Vagina (tissue), 2 donors: Measurements from ENCODE around the gene CUX1. TPM values are rescaled to one million over a fixed set of nuclear protein-coding genes. Genes with fewer than 3 reads are reported as not detected.
"Not testable (repeated sequence)": the region's sequence is repeated elsewhere in the genome, so short reads cannot be mapped to it uniquely, and the experiment has no call there.

ENCODE experiments used
- DNase-seq, 2 donors: peaks; one replicate each; pipeline ENCODE4 v3.0.0-alpha.2; 2017; ENCODE audit errors: extremely low spot score in 2 of 2
- H3K27ac ChIP-seq: fragments of 200-600 bp; sonication (generic); one replicate; pipeline ENCODE4 v1.5.1; 2019
- H3K27me3 ChIP-seq: fragments of 200-600 bp; sonication (generic); one replicate; pipeline ENCODE4 v1.5.1; 2019
- H3K36me3 ChIP-seq, 2 donors: fragments of 200-600 bp; sonication (generic); one replicate each; pipeline ENCODE4 v1.5.1; 2017 to 2019
- H3K4me1 ChIP-seq: fragments of 200-600 bp; sonication (generic); one replicate; pipeline ENCODE4 v1.5.1; 2019
- H3K4me3 ChIP-seq, 2 donors: fragments of 200-600 bp; sonication (generic); 1 replicate in 1 of 2; 2 replicates in 1 of 2; pipeline ENCODE4 v1.5.1; 2016 to 2019
- H3K9me3 ChIP-seq: fragments of 200-600 bp; sonication (generic); one replicate; pipeline ENCODE4 v1.5.1; 2019
- CTCF ChIP-seq, 3 experiments: fragments of 450-650 bp in 2 of 3; fragments of 200-600 bp in 1 of 3; sonication (generic) in 1 of 3; IDR thresholded peaks; one replicate each; pipeline ENCODE4 v1.5.1; 2017 to 2019; ENCODE audit warnings: antibody characterized with exemption in 3 of 3, mild to moderate bottlenecking in 2 of 3, moderate library complexity in 2 of 3
- POLR2A ChIP-seq, 2 donors: fragments of 450-650 bp; IDR thresholded peaks; one replicate each; pipeline ENCODE4 v1.6.1; 2017; ENCODE audit warnings: antibody characterized with exemption in 2 of 2, mild to moderate bottlenecking in 2 of 2, moderate library complexity in 2 of 2
- POLR2AphosphoS5 ChIP-seq, 2 donors: sonication (generic); formaldehyde crosslinking; IDR thresholded peaks; one replicate each; pipeline ENCODE4 v1.9.0; 2017; ENCODE audit warnings: antibody characterized with exemption in 2 of 2, mild to moderate bottlenecking in 2 of 2, low read depth in 1 of 2; ENCODE audit not compliant: insufficient read depth in 1 of 2
- intact Hi-C: fragments of 100-400 bp; cut with DNase I; formaldehyde crosslinking; loops from one replicate; pipeline ENCODE4 v1.15.1; 2023
- microRNA-seq: library from miRNA; unstranded; fragments of <30 nt; microRNA quantifications from one replicate; pipeline ENCODE4, GENCODE V29; 2017; ENCODE audit warnings: borderline number of aligned reads, borderline replicate concordance
- small RNA-seq: library from RNA; depleted of rRNA; stranded (forward); fragments of <200 nt; gene quantifications from one replicate; pipeline ENCODE3, GENCODE V24; 2016
- total RNA-seq: library from RNA; depleted of rRNA; stranded (reverse); fragments of >200 nt; gene quantifications from one replicate; pipeline ENCODE4 v1.2.3, GENCODE V29; 2016

The CUX1 gene
- total RNA-seq, 1 donor from 2014 or later: 65.3 TPM

GRCh38 chr7:102323914-102324195 is 506.4 kb downstream of the CUX1 start:
- DNase-seq: no peak
- Histone ChIP-seq H3K27me3 (no peaks in the 10 kb centered on the region), H3K36me3 (no peaks in the 10 kb centered on the region), H3K9me3 (no peaks in the 10 kb centered on the region), H3K4me3 (no peak overlapping the region), H3K4me1 (no peaks in the 10 kb centered on the region), H3K27ac (no peak overlapping the region)
- TF ChIP-seq CTCF (IDR thresholded peaks at IDR 0.05): no peak
- no peak for TF ChIP-seq POLR2AphosphoS5 (IDR thresholded peaks at IDR 0.05; ENCODE audit: insufficient read depth in 1 of 2, low read depth in 1 of 2)
- TF ChIP-seq POLR2A (IDR thresholded peaks at IDR 0.05): no peak
- intact Hi-C loops: no loop called here

DNA sequence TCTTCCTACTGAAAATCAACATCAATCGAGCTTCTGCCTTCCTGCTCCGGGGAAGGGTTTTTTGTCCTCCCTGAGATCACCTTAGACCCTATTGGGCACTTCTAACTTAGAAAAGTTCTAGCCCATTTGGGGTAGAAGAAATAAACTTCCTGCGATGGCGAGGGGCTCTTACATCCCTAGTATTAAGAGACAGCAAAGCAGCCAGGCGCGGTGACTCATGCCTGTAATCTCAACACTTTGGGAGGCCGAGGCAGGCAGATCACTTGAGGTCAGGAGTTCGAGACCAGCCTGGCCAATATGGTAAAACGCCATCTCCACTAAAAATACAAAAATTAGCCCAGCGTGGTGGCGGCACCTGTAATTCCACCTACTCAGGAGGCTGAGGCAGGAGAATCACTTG is 507.7 kb downstream of the CUX1 start:
- H3K27ac ChIP-seq, H3K4me1 ChIP-seq, H3K36me3 ChIP-seq, intact Hi-C loops, DNase-seq, H3K27me3 ChIP-seq, H3K9me3 ChIP-seq, H3K4me3 ChIP-seq: not testable (repeated sequence)

DNA sequence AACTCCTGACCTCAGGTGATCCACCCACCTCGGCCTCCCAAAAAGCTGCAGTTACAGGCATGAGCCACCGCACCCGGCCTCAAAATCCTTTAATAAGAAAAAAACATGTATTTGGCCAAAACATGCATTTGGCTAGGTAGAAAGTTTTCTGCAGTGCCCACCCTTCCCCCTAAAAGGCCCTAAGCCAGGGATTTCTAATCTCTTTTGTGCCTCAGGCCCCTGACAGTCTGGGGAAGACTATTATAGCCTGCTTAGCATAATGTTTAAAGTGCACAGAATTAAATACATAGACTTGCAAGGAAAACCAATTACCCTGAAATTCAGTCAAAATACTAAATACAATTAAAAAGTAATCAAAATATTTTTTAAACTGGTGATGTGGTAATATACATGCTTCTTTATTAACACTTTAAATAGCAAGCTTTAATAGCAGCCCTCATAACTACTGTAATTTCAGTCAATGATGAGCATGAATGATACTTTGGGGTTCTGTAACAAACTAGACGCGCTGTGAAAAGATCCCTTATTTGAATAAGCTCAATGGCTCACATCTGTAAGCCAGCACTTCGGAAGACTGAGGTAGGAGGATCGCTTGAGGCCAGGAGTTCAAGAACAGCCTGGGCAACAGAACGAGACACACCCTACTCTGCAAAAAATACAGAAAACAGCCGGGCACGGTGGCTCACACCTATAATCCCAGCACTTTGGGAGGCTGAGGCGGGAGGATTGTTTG is 508.9 kb downstream of the CUX1 start:
- intact Hi-C loops: no loop called here
- Histone ChIP-seq H3K27me3 (no peaks in the 10 kb centered on the region), H3K4me1 (no peaks in the 10 kb centered on the region), H3K9me3 (no peaks in the 10 kb centered on the region), H3K4me3 (no peak overlapping the region), H3K27ac (no peak overlapping the region), H3K36me3 (no peaks in the 10 kb centered on the region)
- TF ChIP-seq POLR2A (IDR thresholded peaks at IDR 0.05): no peak
- TF ChIP-seq POLR2AphosphoS5 (IDR thresholded peaks at IDR 0.05; ENCODE audit: insufficient read depth in 1 of 2, low read depth in 1 of 2): no peak
- TF ChIP-seq CTCF (IDR thresholded peaks at IDR 0.05): no peak
- no peak for DNase-seq

DNA sequence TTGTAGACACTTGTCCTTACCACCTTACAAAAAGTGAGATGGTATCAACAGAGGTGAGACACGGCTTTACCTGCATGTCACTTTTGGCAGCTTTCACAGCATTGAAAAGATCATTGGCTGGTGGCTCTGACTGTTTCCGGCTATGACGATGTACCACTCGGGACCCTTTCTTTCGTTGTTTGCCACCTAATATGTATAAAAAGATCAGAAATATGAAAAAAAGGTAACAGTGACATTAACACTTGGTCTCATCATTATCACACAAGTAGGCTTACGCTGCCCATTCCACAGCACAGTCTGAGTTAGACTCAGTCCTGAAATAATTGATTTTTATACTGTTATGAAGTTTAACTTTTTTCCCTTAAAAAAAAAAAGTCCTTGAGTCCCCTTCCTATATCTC is 509.8 kb downstream of the CUX1 start:
- H3K4me1 ChIP-seq, H3K4me3 ChIP-seq, DNase-seq, H3K27ac ChIP-seq, H3K36me3 ChIP-seq, intact Hi-C loops, H3K27me3 ChIP-seq, H3K9me3 ChIP-seq: not testable (repeated sequence)

GRCh38 chr7:102328863-102329262 is 511.4 kb downstream of the CUX1 start:
- H3K36me3 ChIP-seq, H3K27ac ChIP-seq, DNase-seq, H3K9me3 ChIP-seq, H3K4me1 ChIP-seq, intact Hi-C loops, H3K4me3 ChIP-seq, H3K27me3 ChIP-seq: not testable (repeated sequence)

GRCh38 chr7:102329366-102329765 is 511.9 kb downstream of the CUX1 start:
- H3K9me3 ChIP-seq, intact Hi-C loops, H3K36me3 ChIP-seq, H3K4me3 ChIP-seq, H3K27me3 ChIP-seq, DNase-seq, H3K27ac ChIP-seq, H3K4me1 ChIP-seq: not testable (repeated sequence)

DNA sequence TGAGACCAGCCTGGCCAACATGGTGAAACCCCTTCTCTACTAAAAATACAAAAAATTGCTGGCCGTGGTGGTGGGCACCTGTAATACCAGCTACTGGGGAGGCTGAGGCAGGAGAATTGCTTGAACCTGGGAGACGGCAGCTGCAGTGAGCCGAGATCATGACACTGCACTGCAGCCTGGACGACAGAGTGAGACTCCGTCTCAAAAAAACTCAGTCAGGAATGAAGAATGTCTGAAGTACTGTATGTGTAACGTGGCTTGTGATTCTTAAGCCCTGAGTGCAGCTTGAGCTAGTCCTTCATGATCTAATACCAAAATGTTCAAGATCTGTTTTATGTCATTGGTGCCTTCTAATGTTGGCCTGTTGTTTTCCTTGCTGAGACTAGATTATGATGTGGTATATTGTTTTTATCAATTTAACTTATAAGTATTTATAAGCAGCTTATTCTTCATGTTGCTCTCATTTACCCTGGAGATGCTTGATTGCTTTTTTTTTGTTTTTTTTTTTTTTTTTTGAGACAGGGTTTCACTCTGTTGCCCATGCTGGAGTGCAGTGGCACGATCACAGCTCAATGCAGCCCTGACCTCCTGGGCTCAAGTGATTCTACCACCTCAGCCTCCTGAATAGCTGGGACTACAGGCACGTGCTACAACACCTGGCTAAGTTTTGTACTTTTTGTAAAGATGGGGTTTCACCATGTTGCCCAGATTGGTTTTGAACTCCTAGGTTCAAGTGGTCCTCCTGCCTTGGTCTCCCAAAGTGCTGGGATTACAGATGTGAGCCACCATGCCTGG is 513.4 kb downstream of the CUX1 start:
- intact Hi-C loops: not testable (repeated sequence)

More for the DNA sequence above, 513.4 kb downstream of the CUX1 start:
- H3K9me3 ChIP-seq, H3K4me1 ChIP-seq, H3K27me3 ChIP-seq, H3K36me3 ChIP-seq, H3K27ac ChIP-seq, H3K4me3 ChIP-seq, DNase-seq: not testable (repeated sequence)

Small RNA genes lying within 50 kb of the gene (microRNA-seq; reads per million reads assigned to microRNA genes)
- not detected for gene MIR4285

Small RNA genes lying within 50 kb of the gene (small RNA-seq; reads per million reads assigned to genes)
- gene AC005086.2 (not detected), gene AC005086.3 (not detected), gene AC005086.4 (not detected), gene AC005088.1 (not detected), gene MIR4285 (not detected), gene RF00554 (not detected)

Other genes starting within 250 kb of the CUX1 start
- not detected for gene MYL10, start 188.3 kb upstream of the CUX1 start, total RNA-seq